Muscle of back (tissue), 11 donors: Measurements from ENCODE around the gene NUP50. TPM values are rescaled to one million over a fixed set of nuclear protein-coding genes. Genes with fewer than 3 reads are reported as not detected.
A peak's percentile ranks its signal among the peaks of the same experiment; 100 is the strongest.

Experiments used
- DNase-seq, 3 donors: peaks; one replicate each; pipeline versions ENCODE4 v3.0.0 to v3.0.0-alpha.2; 2013
- polyA plus RNA-seq, 10 donors: library from polyadenylated mRNA; unstranded; fragments of 120-200 nt; gene quantifications; one replicate each; pipeline ENCODE4 v1.2.1, GENCODE V29; 2013; ENCODE audit not compliant: insufficient read length in 10 of 10

NUP50 gene
- polyA plus RNA-seq, 10 donors = 16.0 to 29.6 (median 22.6) TPM

GRCh38 chr22:45208993-45209838, 45.5 kb downstream of the NUP50 start:
- DNase-seq = peak in 2 of 3 donors; percentile 29 to 32

GRCh38 chr22:45210174-45210573, 46.4 kb downstream of the NUP50 start:
- DNase-seq = no peak

- no peak for DNase-seq
Measured at GRCh38 chr22:45210577-45210976, 46.9 kb downstream of the NUP50 start.

GRCh38 chr22:45210991-45211390, 47.3 kb downstream of the NUP50 start:
- peak; percentile 65 to 77 (median 74) for DNase-seq

GRCh38 chr22:45211435-45211834, 47.7 kb downstream of the NUP50 start:
- no peak for DNase-seq

GRCh38 chr22:45211848-45212247, 48.1 kb downstream of the NUP50 start:
- no peak for DNase-seq

- DNase-seq = peak; percentile 48 to 77 (median 73)
Measured at GRCh38 chr22:45212306-45212709, 48.6 kb downstream of the NUP50 start.

- DNase-seq = no peak
Measured at GRCh38 chr22:45212992-45213751, 49.4 kb downstream of the NUP50 start.

GRCh38 chr22:45216133-45217003, 52.6 kb downstream of the NUP50 start:
- peak in 1 of 3 donors; percentile 46 for DNase-seq

GRCh38 chr22:45217345-45217744, 53.6 kb downstream of the NUP50 start:
- DNase-seq = no peak

GRCh38 chr22:45217806-45218205, 54.1 kb downstream of the NUP50 start:
- DNase-seq = no peak

GRCh38 chr22:45218976-45219375, 55.3 kb downstream of the NUP50 start:
- DNase-seq = no peak

GRCh38 chr22:45221201-45221600, 57.5 kb downstream of the NUP50 start:
- no peak for DNase-seq

- no peak for DNase-seq
Measured at GRCh38 chr22:45223304-45224117, 59.8 kb downstream of the NUP50 start.

GRCh38 chr22:45224331-45224730, 60.6 kb downstream of the NUP50 start:
- DNase-seq = no peak

- no peak for DNase-seq
Measured at GRCh38 chr22:45224988-45225731, 61.4 kb downstream of the NUP50 start.

- DNase-seq = no peak
Measured at GRCh38 chr22:45225732-45226502, 62.2 kb downstream of the NUP50 start.

GRCh38 chr22:45226503-45227186, 62.9 kb downstream of the NUP50 start:
- no peak for DNase-seq
